OCI-LY1 (cell line): ENCODE measurements around the gene ENTPD1.

Experiments used
- H2AFZ ChIP-seq: fragments of 200-600 bp; sonication (generic), shearing (Covaris generic); 2 replicates; pipeline ENCODE4 v1.6.0; 2014; ENCODE audit warnings: antibody characterized with exemption, mild to moderate bottlenecking, low read length
- H3F3A ChIP-seq: fragments of 200-600 bp; sonication (generic), shearing (Covaris generic); 2 replicates; pipeline ENCODE4 v1.6.0; 2014; ENCODE audit warnings: mild to moderate bottlenecking, antibody characterized with exemption, low read length, moderate library complexity; ENCODE audit not compliant: insufficient read depth
- H3K27ac ChIP-seq: fragments of 200-600 bp; sonication (generic); 2 replicates; pipeline ENCODE4 v1.5.1; 2014; ENCODE audit warnings: low read length, mixed run types, mild to moderate bottlenecking, low read depth; ENCODE audit not compliant: poor library complexity, severe bottlenecking
- H3K27me3 ChIP-seq: fragments of 200-600 bp; sonication (generic); 2 replicates; pipeline ENCODE4 v1.6.0; 2014; ENCODE audit warnings: antibody characterized with exemption, mild to moderate bottlenecking, low read length, moderate library complexity; ENCODE audit not compliant: insufficient read depth
- H3K36me3 ChIP-seq: fragments of 200-600 bp; sonication (generic); 2 replicates; pipeline ENCODE4 v1.6.1; 2014; ENCODE audit warnings: mild to moderate bottlenecking, antibody characterized with exemption, low read length, moderate library complexity, mixed read lengths; ENCODE audit not compliant: insufficient read depth
- H3K4me1 ChIP-seq: fragments of 200-600 bp; sonication (generic); 2 replicates; pipeline ENCODE4 v1.5.1; 2014; ENCODE audit warnings: mild to moderate bottlenecking, low read length, moderate library complexity; ENCODE audit not compliant: insufficient read depth, severe bottlenecking
- H3K4me2 ChIP-seq: fragments of 200-600 bp; sonication (generic), shearing (Covaris generic); 2 replicates; pipeline ENCODE4 v1.6.1; 2014; ENCODE audit warnings: low read length
- H3K4me3 ChIP-seq: fragments of 200-600 bp; sonication (generic); 2 replicates; pipeline ENCODE4 v1.5.1; 2014; ENCODE audit warnings: low read length, low read depth, mild to moderate bottlenecking, mixed read lengths; ENCODE audit not compliant: poor library complexity, severe bottlenecking
- H3K79me2 ChIP-seq: fragments of 200-600 bp; shearing (Covaris generic); 2 replicates; pipeline ENCODE4 v1.6.1; 2016; ENCODE audit warnings: mixed run types, low read length, mixed read lengths; ENCODE audit not compliant: insufficient read depth
- H3K9ac ChIP-seq: fragments of 200-600 bp; sonication (generic), shearing (Covaris generic); 2 replicates; pipeline ENCODE4 v1.6.1; 2014; ENCODE audit warnings: mild to moderate bottlenecking, low read length, mixed read lengths
- H3K9me2 ChIP-seq: fragments of 200-600 bp; sonication (generic), shearing (Covaris generic); 2 replicates; pipeline ENCODE4 v1.6.1; 2014; ENCODE audit warnings: low read depth, mild to moderate bottlenecking, low read length, mixed read lengths
- H3K9me3 ChIP-seq: fragments of 200-600 bp; shearing (Covaris generic); 2 replicates; pipeline ENCODE4 v1.6.1; 2014; ENCODE audit warnings: low read length, mixed read lengths
- H4K20me1 ChIP-seq: fragments of 200-600 bp; sonication (generic), shearing (Covaris generic); 2 replicates; pipeline ENCODE4 v1.6.0; 2016; ENCODE audit warnings: mild to moderate bottlenecking, low read length; ENCODE audit not compliant: insufficient read depth
- CTCF ChIP-seq: fragments of 200-600 bp; sonication (generic), shearing (Covaris generic); IDR thresholded peaks from 2 replicates; pipeline ENCODE4 v1.5.1; 2017; ENCODE audit warnings: mild to moderate bottlenecking, antibody characterized with exemption, low read length, moderate library complexity, mixed read lengths
- EZH2 ChIP-seq: fragments of 200-600 bp; sonication (generic), shearing (Covaris generic); IDR thresholded peaks from 2 replicates; pipeline ENCODE4 v1.8.0; 2017; ENCODE audit warnings: borderline replicate concordance, mixed run types, mild to moderate bottlenecking, antibody characterized with exemption, low read length, moderate library complexity, mixed read lengths

ENTPD1 gene

GRCh38 chr10:95785942-95786669, 30.1 kb downstream of the ENTPD1 start:
- Histone ChIP-seq H2AFZ (no peak overlapping the region), H3F3A (no peaks in the 10 kb centered on the region), H3K27ac (no peak overlapping the region), H3K79me2 (no peaks in the 10 kb centered on the region), H3K27me3 (no peaks in the 10 kb centered on the region), H3K4me1 (no peaks in the 10 kb centered on the region), H3K9ac (no peak overlapping the region), H3K4me3 (no peak overlapping the region), H3K9me2 (no peaks in the 10 kb centered on the region), H3K9me3 (no peaks in the 10 kb centered on the region), H3K36me3 (no peaks in the 10 kb centered on the region), H4K20me1 (no peaks in the 10 kb centered on the region), H3K4me2 (no peak overlapping the region)
- TF ChIP-seq EZH2 (no peak), CTCF (no peak)

- no peaks in the 10 kb centered on the region for H3K9me2 ChIP-seq
- H3K4me2 ChIP-seq: no peak overlapping the region
- H3K27me3 ChIP-seq: no peaks in the 10 kb centered on the region
- H3K4me1 ChIP-seq: no peaks in the 10 kb centered on the region
- H3K4me3 ChIP-seq: no peak overlapping the region
- no peak for TF ChIP-seq EZH2
- no peak for TF ChIP-seq CTCF
- no peak overlapping the region for H3K9ac ChIP-seq
- no peaks in the 10 kb centered on the region for H4K20me1 ChIP-seq
- H3K9me3 ChIP-seq: no peaks in the 10 kb centered on the region
- H3K27ac ChIP-seq: no peak overlapping the region
- H3F3A ChIP-seq: no peaks in the 10 kb centered on the region
- H3K36me3 ChIP-seq: no peaks in the 10 kb centered on the region
- H2AFZ ChIP-seq: no peak overlapping the region
- H3K79me2 ChIP-seq: no peaks in the 10 kb centered on the region
These were observed 31.5 kb downstream of the ENTPD1 start for GRCh38 chr10:95787447-95787846.

- no peaks in the 10 kb centered on the region for H3K4me1 ChIP-seq
- H4K20me1 ChIP-seq: no peaks in the 10 kb centered on the region
- no peak overlapping the region for H3K27ac ChIP-seq
- H3K9ac ChIP-seq: no peak overlapping the region
- H2AFZ ChIP-seq: no peak overlapping the region
- no peaks in the 10 kb centered on the region for H3K27me3 ChIP-seq
- H3K4me2 ChIP-seq: no peak overlapping the region
- no peaks in the 10 kb centered on the region for H3K36me3 ChIP-seq
- no peaks in the 10 kb centered on the region for H3F3A ChIP-seq
- no peak overlapping the region for H3K4me3 ChIP-seq
- no peak for TF ChIP-seq CTCF
- TF ChIP-seq EZH2: no peak
- no peaks in the 10 kb centered on the region for H3K79me2 ChIP-seq
- no peaks in the 10 kb centered on the region for H3K9me2 ChIP-seq
- no peaks in the 10 kb centered on the region for H3K9me3 ChIP-seq
These were observed 32.9 kb downstream of the ENTPD1 start for GRCh38 chr10:95788830-95789229.
